Endodermal cell (in vitro differentiated cells): ENCODE results near the gene NCR3LG1. TPM values are rescaled to one million over a fixed set of nuclear protein-coding genes. Genes with fewer than 3 reads are reported as not detected.
A peak's percentile ranks its signal among the peaks of the same experiment; 100 is the strongest.

ENCODE experiments used
- DNase-seq: peaks from one replicate; pipeline ENCODE4 v3.0.0-alpha.2; 2017
- H3K27ac ChIP-seq: 2 replicates; pipeline ENCODE4 v1.5.1; 2013; ENCODE audit warnings: mild to moderate bottlenecking, low read depth, low read length, moderate library complexity
- H3K27me3 ChIP-seq: 2 replicates; pipeline ENCODE4 v1.6.1; 2013; ENCODE audit warnings: mild to moderate bottlenecking, low read length, moderate library complexity; ENCODE audit not compliant: insufficient read depth, control insufficient read depth, poor library complexity, severe bottlenecking
- H3K36me3 ChIP-seq: 2 replicates; pipeline ENCODE4 v1.7.0; 2013; ENCODE audit warnings: mild to moderate bottlenecking, low read length, moderate library complexity; ENCODE audit not compliant: control insufficient read depth, insufficient read depth
- H3K4me1 ChIP-seq: one replicate; pipeline ENCODE4 v1.7.0; 2013; ENCODE audit warnings: low read length; ENCODE audit not compliant: control insufficient read depth, insufficient read depth
- H3K4me3 ChIP-seq: 2 replicates; pipeline ENCODE4 v1.5.1; 2013; ENCODE audit warnings: mild to moderate bottlenecking, low read length, moderate library complexity
- H3K9ac ChIP-seq: 2 replicates; pipeline ENCODE4 v1.6.1; 2013; ENCODE audit warnings: mild to moderate bottlenecking, low read length, moderate library complexity; ENCODE audit not compliant: poor library complexity, severe bottlenecking; ENCODE audit errors: extremely low read depth
- H3K9me3 ChIP-seq: 2 replicates; pipeline ENCODE4 v1.6.1; 2013; ENCODE audit warnings: mild to moderate bottlenecking, low read length, moderate library complexity; ENCODE audit not compliant: control insufficient read depth
- H3K27ac Mint-ChIP-seq: 2 replicates; pipeline ENCODE4 v1.8.0; 2020; ENCODE audit warnings: mixed read lengths
- H3K27me3 Mint-ChIP-seq: 2 replicates; pipeline ENCODE4 v1.8.0; 2021; ENCODE audit warnings: mild to moderate bottlenecking, mixed read lengths; ENCODE audit not compliant: insufficient read depth
- H3K36me3 Mint-ChIP-seq: 2 replicates; pipeline ENCODE4 v1.8.0; 2020; ENCODE audit warnings: low read depth, mixed read lengths
- H3K4me1 Mint-ChIP-seq: 2 replicates; pipeline ENCODE4 v1.8.0; 2020; ENCODE audit warnings: mixed read lengths
- H3K4me3 Mint-ChIP-seq: 2 replicates; pipeline ENCODE4 v1.8.0; 2020; ENCODE audit warnings: mild to moderate bottlenecking, moderate library complexity, mixed read lengths
- H3K9me3 Mint-ChIP-seq: 2 replicates; pipeline ENCODE4 v1.8.0; 2020; ENCODE audit warnings: mild to moderate bottlenecking, mixed read lengths
- CTCF ChIP-seq: fragments of 200-600 bp; sonication (generic); conservative IDR thresholded peaks from 2 replicates; pipeline ENCODE4 v1.5.0; 2021; ENCODE audit warnings: antibody characterized with exemption, mild to moderate bottlenecking
- WGBS, 2 experiments: methylation state at CpG; one replicate each; pipeline versions ENCODE4 v1.1.5 to v1.1.7; 2013; ENCODE audit warnings: missing lambda C conversion rate in 2 of 2, mixed read lengths in 1 of 2; ENCODE audit not compliant: insufficient coverage in 1 of 2, insufficient read length in 1 of 2; 5-methylcytosine and 5-hydroxymethylcytosine counted together
- total RNA-seq, 2 donors: library from RNA; stranded (reverse); fragmentation: NEBNext Ultra II Directional in 1 of 2; extraction: Animal tissue kit (Norgen Biotek cat#: 25700) in 1 of 2; gene quantifications; 2 replicates in 1 of 2; 3 replicates in 1 of 2; pipeline ENCODE4 v1.2.1, GENCODE V29; 2021

NCR3LG1 gene
- total RNA-seq, 2 donors from 2014 or later, result 0.31 to 0.62 TPM

GRCh38 chr11:17333799-17334586 lies 17.6 kb upstream of the NCR3LG1 start:
- H3K9ac ChIP-seq, result no peak overlapping the region
- WGBS, 2 experiments, result 87 to 95% methylated on average over 3 to 4 of the region's 4 CpGs
- no peaks in the 10 kb centered on the region for H3K27me3 ChIP-seq
- Mint-ChIP-seq H3K4me1 (no peaks in the 10 kb centered on the region), H3K27ac (no peak overlapping the region), H3K36me3 (peaks cover 3% of the 10 kb centered on the region), H3K4me3 (no peak overlapping the region), H3K27me3 (no peaks in the 10 kb centered on the region), H3K9me3 (no peaks in the 10 kb centered on the region)
- no peak for DNase-seq
- no peak for TF ChIP-seq CTCF
- no peaks in the 10 kb centered on the region for H3K9me3 ChIP-seq
- H3K36me3 ChIP-seq, result peaks cover 8% of the 10 kb centered on the region
- no peak overlapping the region for H3K4me3 ChIP-seq
- H3K27ac ChIP-seq, result no peak overlapping the region
- no peaks in the 10 kb centered on the region for H3K4me1 ChIP-seq

DNA sequence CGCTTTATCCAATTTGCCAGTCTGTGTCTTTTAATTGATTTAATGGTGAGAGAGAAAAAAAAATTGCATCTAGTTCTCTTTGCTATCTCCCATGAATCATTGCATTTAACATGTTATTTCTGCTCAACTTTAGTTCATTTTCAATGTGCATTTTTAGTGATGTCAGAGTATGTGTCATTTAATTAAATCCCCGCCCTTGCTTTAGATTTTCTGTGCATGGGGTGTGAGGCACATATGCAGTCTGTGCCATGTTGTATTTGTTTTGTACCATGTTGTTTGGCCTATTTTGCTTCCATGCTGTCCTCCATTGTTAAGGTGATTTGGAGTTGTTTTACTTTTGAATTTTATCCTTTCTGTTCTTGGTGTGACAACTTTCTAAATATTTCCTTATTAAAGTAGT lies 8.3 kb upstream of the NCR3LG1 start:
- H3K27me3 Mint-ChIP-seq, result peaks cover 23% of the 10 kb centered on the region
- 90 to 92% methylated on average over 1 to 2 of the region's 2 CpGs for WGBS, 2 experiments
- no peak for DNase-seq
- no peak overlapping the region for H3K9ac ChIP-seq
- H3K27ac Mint-ChIP-seq, result no peak overlapping the region
- no peak for TF ChIP-seq CTCF
- H3K27me3 ChIP-seq, result peaks cover under 1% of the 10 kb centered on the region
- no peaks in the 10 kb centered on the region for H3K9me3 Mint-ChIP-seq
- no peaks in the 10 kb centered on the region for H3K4me1 Mint-ChIP-seq
- no peaks in the 10 kb centered on the region for H3K9me3 ChIP-seq
- no peaks in the 10 kb centered on the region for H3K36me3 Mint-ChIP-seq
- no peak overlapping the region for H3K4me3 Mint-ChIP-seq
- H3K4me1 ChIP-seq, result no peaks in the 10 kb centered on the region
- no peaks in the 10 kb centered on the region for H3K36me3 ChIP-seq
- H3K4me3 ChIP-seq, result no peak overlapping the region
- no peak overlapping the region for H3K27ac ChIP-seq

GRCh38 chr11:17343907-17344306 lies 7.7 kb upstream of the NCR3LG1 start:
- Mint-ChIP-seq H3K9me3 (no peaks in the 10 kb centered on the region), H3K4me3 (no peak overlapping the region), H3K36me3 (no peaks in the 10 kb centered on the region), H3K27ac (no peak overlapping the region), H3K27me3 (peaks cover 30% of the 10 kb centered on the region), H3K4me1 (no peaks in the 10 kb centered on the region)
- H3K27ac ChIP-seq, result no peak overlapping the region
- H3K4me3 ChIP-seq, result no peak overlapping the region
- WGBS, 2 experiments, result 100% methylated on average over 1 of the region's 1 CpG; no CpG with 5 or more reads in 1 of the 2 experiments
- H3K4me1 ChIP-seq, result no peaks in the 10 kb centered on the region
- DNase-seq, result peak; percentile 52
- H3K36me3 ChIP-seq, result no peaks in the 10 kb centered on the region
- no peaks in the 10 kb centered on the region for H3K9me3 ChIP-seq
- no peak overlapping the region for H3K9ac ChIP-seq
- TF ChIP-seq CTCF, result no peak
- peaks cover 7% of the 10 kb centered on the region for H3K27me3 ChIP-seq
